Heart left ventricle (tissue), 13 donors: ENCODE results near the gene BACE1-AS.

ENCODE experiments used
- POLR2A ChIP-seq, 2 donors: fragments of 450-650 bp; IDR thresholded peaks; one replicate each; pipeline ENCODE4 v1.6.1; 2017; ENCODE audit warnings: antibody characterized with exemption in 2 of 2, mild to moderate bottlenecking in 2 of 2, moderate library complexity in 2 of 2
- TF ChIP-seq, protein P1 (sequence below), 12 donors: fragments of 200-600 bp; sonication (generic) in 4 of 12; IDR thresholded peaks; one replicate each; pipeline versions ENCODE4 v1.5.0 to v1.8.0; 2018 to 2022; ENCODE audit warnings: antibody characterized with exemption in 12 of 12, mild to moderate bottlenecking in 5 of 12
- donor health status: ischemic (EF 13 %, LVEDD 7.1; RV severe dilation, severe dysfunction).
- donor health status: DM: no; HTN: yes; CAD: no.
- donor health status: DM: no; HTN: no; CAD: no.
- donor health status: ischemic (EF 25% LVEDD 6.9; RV normal size, moderate dysfunction).
- donor health status: ischemic (EF 25% LVEDD 5.7; RV mildly dilated, moderate dysfunction).
- donor health status: ischemic (EF 35%, LVEDD 5.7; RV mildly dilated, moderate dysfunction).
- donor health status: nonischemic (EF 11% LVEDD 7.7; RV severe dilation, severe dysfunction).
- donor health status: DM: yes; HTN: yes; CAD: no.
- donor health status: PGD.
- donor health status: ischemic (EF 29% LVEDD 5.4; RV normal size, mild dysfunction).
- donor health status: nonischemic (EF 23%, LVEDD 6.1; RV moderate dilation, normal function).

DNA sequence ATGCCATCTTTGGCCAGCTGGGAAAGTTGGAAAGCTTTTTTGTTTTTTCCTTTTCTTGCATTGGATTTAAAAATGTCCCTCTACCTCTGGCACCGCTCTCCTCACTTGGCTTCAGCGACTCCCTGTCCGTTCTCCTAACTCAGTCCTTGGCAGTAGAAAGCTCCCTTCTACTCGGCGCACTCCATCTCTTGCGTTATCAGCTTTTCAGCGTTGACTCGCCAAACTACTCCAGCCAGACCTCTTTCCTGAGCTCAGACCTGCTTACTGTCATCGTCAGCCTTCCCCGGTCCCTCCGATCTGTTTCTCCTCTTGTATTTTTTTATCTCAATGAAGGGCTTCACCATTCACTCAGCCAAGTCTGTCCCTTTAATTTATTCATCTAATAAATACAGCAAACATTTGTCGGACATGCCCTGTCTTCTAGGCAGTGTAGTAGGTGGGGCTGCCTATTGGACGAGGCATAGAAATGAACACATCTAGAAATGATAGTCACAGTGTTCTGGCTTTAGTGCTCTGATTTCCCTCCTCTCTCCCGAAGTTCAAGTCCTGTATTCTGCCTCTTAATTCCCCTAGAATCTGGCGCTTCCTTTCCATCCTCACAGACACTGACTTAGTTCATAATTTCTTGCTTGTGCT lies 37.3 kb downstream of the BACE1-AS start:
- TF ChIP-seq, protein P1, sequence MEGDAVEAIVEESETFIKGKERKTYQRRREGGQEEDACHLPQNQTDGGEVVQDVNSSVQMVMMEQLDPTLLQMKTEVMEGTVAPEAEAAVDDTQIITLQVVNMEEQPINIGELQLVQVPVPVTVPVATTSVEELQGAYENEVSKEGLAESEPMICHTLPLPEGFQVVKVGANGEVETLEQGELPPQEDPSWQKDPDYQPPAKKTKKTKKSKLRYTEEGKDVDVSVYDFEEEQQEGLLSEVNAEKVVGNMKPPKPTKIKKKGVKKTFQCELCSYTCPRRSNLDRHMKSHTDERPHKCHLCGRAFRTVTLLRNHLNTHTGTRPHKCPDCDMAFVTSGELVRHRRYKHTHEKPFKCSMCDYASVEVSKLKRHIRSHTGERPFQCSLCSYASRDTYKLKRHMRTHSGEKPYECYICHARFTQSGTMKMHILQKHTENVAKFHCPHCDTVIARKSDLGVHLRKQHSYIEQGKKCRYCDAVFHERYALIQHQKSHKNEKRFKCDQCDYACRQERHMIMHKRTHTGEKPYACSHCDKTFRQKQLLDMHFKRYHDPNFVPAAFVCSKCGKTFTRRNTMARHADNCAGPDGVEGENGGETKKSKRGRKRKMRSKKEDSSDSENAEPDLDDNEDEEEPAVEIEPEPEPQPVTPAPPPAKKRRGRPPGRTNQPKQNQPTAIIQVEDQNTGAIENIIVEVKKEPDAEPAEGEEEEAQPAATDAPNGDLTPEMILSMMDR (IDR thresholded peaks at IDR 0.05), result no peak
- no peak for TF ChIP-seq POLR2A (IDR thresholded peaks at IDR 0.05)
